Tibial nerve (tissue), 4 donors: ENCODE data around the gene ZNF609.

Experiments used
- EP300 ChIP-seq, 2 donors: sonication (generic); formaldehyde crosslinking; IDR thresholded peaks; one replicate each; pipeline ENCODE4 v1.6.1; 2017; ENCODE audit warnings: antibody characterized with exemption in 2 of 2, mild to moderate bottlenecking in 1 of 2
- POLR2A ChIP-seq, 2 donors: fragments of 450-650 bp; IDR thresholded peaks; one replicate each; pipeline ENCODE4 v1.6.1; 2017; ENCODE audit warnings: antibody characterized with exemption in 2 of 2, mild to moderate bottlenecking in 2 of 2, moderate library complexity in 2 of 2
- TF ChIP-seq, protein P1 (sequence below), 5 experiments: fragments of 200-600 bp in 3 of 5; fragments of 450-650 bp in 2 of 5; sonication (generic) in 3 of 5; IDR thresholded peaks; one replicate each; pipeline ENCODE4 v1.5.1; 2016 to 2019; ENCODE audit warnings: antibody characterized with exemption in 5 of 5, mild to moderate bottlenecking in 3 of 5, moderate library complexity in 2 of 5

- TF ChIP-seq, protein P1, sequence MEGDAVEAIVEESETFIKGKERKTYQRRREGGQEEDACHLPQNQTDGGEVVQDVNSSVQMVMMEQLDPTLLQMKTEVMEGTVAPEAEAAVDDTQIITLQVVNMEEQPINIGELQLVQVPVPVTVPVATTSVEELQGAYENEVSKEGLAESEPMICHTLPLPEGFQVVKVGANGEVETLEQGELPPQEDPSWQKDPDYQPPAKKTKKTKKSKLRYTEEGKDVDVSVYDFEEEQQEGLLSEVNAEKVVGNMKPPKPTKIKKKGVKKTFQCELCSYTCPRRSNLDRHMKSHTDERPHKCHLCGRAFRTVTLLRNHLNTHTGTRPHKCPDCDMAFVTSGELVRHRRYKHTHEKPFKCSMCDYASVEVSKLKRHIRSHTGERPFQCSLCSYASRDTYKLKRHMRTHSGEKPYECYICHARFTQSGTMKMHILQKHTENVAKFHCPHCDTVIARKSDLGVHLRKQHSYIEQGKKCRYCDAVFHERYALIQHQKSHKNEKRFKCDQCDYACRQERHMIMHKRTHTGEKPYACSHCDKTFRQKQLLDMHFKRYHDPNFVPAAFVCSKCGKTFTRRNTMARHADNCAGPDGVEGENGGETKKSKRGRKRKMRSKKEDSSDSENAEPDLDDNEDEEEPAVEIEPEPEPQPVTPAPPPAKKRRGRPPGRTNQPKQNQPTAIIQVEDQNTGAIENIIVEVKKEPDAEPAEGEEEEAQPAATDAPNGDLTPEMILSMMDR (IDR thresholded peaks at IDR 0.05): no peak
- TF ChIP-seq POLR2A (IDR thresholded peaks at IDR 0.05) (no peak), EP300 (IDR thresholded peaks at IDR 0.05) (no peak)
Observed at GRCh38 chr15:64501396-64501715, 41.0 kb downstream of the ZNF609 start.
